GM23338 (cell line): ENCODE results near the gene FBXW12. TPM values are rescaled to one million over a fixed set of nuclear protein-coding genes. Genes with fewer than 3 reads are reported as not detected.

Experiments used
- ATAC-seq: fragments of 200-7000 bp; cut with Tn5 transposase; 3 replicates; pipeline ENCODE4 v1.9.1; 2020
- DNase-seq: peaks from one replicate; pipeline ENCODE4 v3.0.0-alpha.2; 2015; ENCODE audit warnings: low spot score
- H2AFZ ChIP-seq: fragments of 200-600 bp; sonication (generic); 2 replicates; pipeline ENCODE4 v1.8.0; 2016; ENCODE audit warnings: antibody characterized with exemption, mild to moderate bottlenecking, moderate library complexity
- H3F3A ChIP-seq: fragments of 200-600 bp; sonication (generic); replicated peaks from 2 replicates; pipeline ENCODE4 v1.8.0; 2017; ENCODE audit warnings: antibody characterized with exemption, mixed run types, low read depth
- H3K27ac ChIP-seq: fragments of 200-600 bp; sonication (generic); 2 replicates; pipeline ENCODE4 v1.6.1; 2016; ENCODE audit warnings: low read depth
- H3K27me3 ChIP-seq: fragments of 200-600 bp; sonication (generic); 2 replicates; pipeline ENCODE4 v1.8.0; 2016; ENCODE audit warnings: mild to moderate bottlenecking, mixed run types, moderate library complexity; ENCODE audit not compliant: insufficient read depth
- H3K36me3 ChIP-seq: fragments of 200-600 bp; sonication (generic); 2 replicates; pipeline ENCODE4 v1.8.0; 2016; ENCODE audit warnings: mild to moderate bottlenecking; ENCODE audit not compliant: insufficient read depth
- H3K4me1 ChIP-seq: fragments of 200-600 bp; sonication (generic); 2 replicates; pipeline ENCODE4 v1.8.0; 2016; ENCODE audit warnings: mild to moderate bottlenecking, moderate library complexity; ENCODE audit not compliant: insufficient read depth
- H3K4me2 ChIP-seq: fragments of 200-600 bp; sonication (generic); 2 replicates; pipeline ENCODE4 v1.7.1; 2017; ENCODE audit warnings: mixed run types
- H3K4me3 ChIP-seq: fragments of 200-600 bp; sonication (generic); 2 replicates; pipeline ENCODE4 v1.6.1; 2016; ENCODE audit warnings: mixed run types
- H3K79me2 ChIP-seq: fragments of 200-600 bp; sonication (generic); replicated peaks from 2 replicates; pipeline ENCODE4 v1.8.0; 2017; ENCODE audit warnings: mild to moderate bottlenecking; ENCODE audit not compliant: insufficient read depth
- H3K9me2 ChIP-seq: fragments of 200-600 bp; sonication (generic); 2 replicates; pipeline ENCODE4 v1.8.0; 2017; ENCODE audit not compliant: insufficient read depth
- H4K20me1 ChIP-seq: fragments of 200-600 bp; sonication (generic); replicated peaks from 2 replicates; pipeline ENCODE4 v1.8.0; 2017; ENCODE audit warnings: mild to moderate bottlenecking; ENCODE audit not compliant: insufficient read depth
- H3K27ac Mint-ChIP-seq: 2 replicates; pipeline ENCODE4 v1.8.0; 2020; ENCODE audit warnings: inconsistent platforms, mild to moderate bottlenecking, moderate library complexity, mixed read lengths
- H3K27me3 Mint-ChIP-seq: 3 replicates; pipeline ENCODE4 v1.8.0; 2022; ENCODE audit warnings: low read depth, mild to moderate bottlenecking, moderate library complexity, mixed read lengths, inconsistent platforms; ENCODE audit not compliant: insufficient read depth, poor library complexity
- H3K36me3 Mint-ChIP-seq: 3 replicates; pipeline ENCODE4 v1.8.0; 2021; ENCODE audit warnings: low read depth, mild to moderate bottlenecking, inconsistent platforms, moderate library complexity, mixed read lengths
- H3K4me1 Mint-ChIP-seq: 3 replicates; pipeline ENCODE4 v1.8.0; 2020; ENCODE audit warnings: mild to moderate bottlenecking, inconsistent platforms, mixed read lengths
- H3K4me3 Mint-ChIP-seq: 3 replicates; pipeline ENCODE4 v1.8.0; 2021; ENCODE audit warnings: moderate library complexity, mild to moderate bottlenecking, inconsistent platforms, mixed read lengths
- H3K9me3 Mint-ChIP-seq: 3 replicates; pipeline ENCODE4 v1.8.0; 2020; ENCODE audit warnings: moderate library complexity, mild to moderate bottlenecking, inconsistent platforms, mixed read lengths
- EZH2 ChIP-seq: fragments of 200-600 bp; sonication (generic); IDR thresholded peaks from one replicate; pipeline ENCODE4 v1.8.0; 2017; ENCODE audit warnings: antibody characterized with exemption, mild to moderate bottlenecking, low read depth; ENCODE audit not compliant: unreplicated experiment
- EZH2phosphoT487 ChIP-seq: fragments of 200-600 bp; sonication (generic); IDR thresholded peaks from one replicate; pipeline ENCODE4 v1.8.1; 2018; ENCODE audit warnings: antibody characterized with exemption; ENCODE audit not compliant: unreplicated experiment
- ZNF331 ChIP-seq: fragments of 250-450 bp; sonication (Bioruptor Pico); IDR thresholded peaks from 2 replicates; pipeline ENCODE4 v1.5.0; 2020; ENCODE audit warnings: low read depth, mild to moderate bottlenecking, moderate library complexity
- ZNF462 ChIP-seq: fragments of 250-450 bp; sonication (Bioruptor Pico); IDR thresholded peaks from 2 replicates; pipeline ENCODE4 v1.5.0; 2020; ENCODE audit warnings: mild to moderate bottlenecking, moderate library complexity
- polyA plus RNA-seq: library from polyadenylated mRNA; unstranded; fragments of >200 nt; fragmentation: Nextera tagmentation; extraction: Ambion mirVana; gene quantifications from 2 replicates; pipeline ENCODE4 v1.2.1, GENCODE V29; 2016
- total RNA-seq: library from RNA; depleted of rRNA; stranded (reverse); fragments of >200 nt; shearing (Covaris generic); gene quantifications from 2 replicates; pipeline ENCODE4 v1.2.3, GENCODE V29; 2014
- TF ChIP-seq, protein P1 (sequence below), 2 experiments: fragments of 200-600 bp in 1 of 2; sonication (generic) in 1 of 2; conservative IDR thresholded peaks; 2 replicates each; pipeline versions ENCODE4 v1.5.1 to v1.6.1; 2016 to 2017; ENCODE audit warnings: antibody characterized with exemption in 2 of 2, low read depth in 2 of 2, mild to moderate bottlenecking in 2 of 2, moderate library complexity in 1 of 2
- TF ChIP-seq, protein P2 (sequence below): IDR thresholded peaks from 2 replicates; pipeline ENCODE4 v1.6.1; 2016; ENCODE audit warnings: antibody characterized with exemption

FBXW12 gene
- total and polyA plus RNA-seq, 2 experiments from 2014 or later = 0.73 TPM; not detected in 1

DNA sequence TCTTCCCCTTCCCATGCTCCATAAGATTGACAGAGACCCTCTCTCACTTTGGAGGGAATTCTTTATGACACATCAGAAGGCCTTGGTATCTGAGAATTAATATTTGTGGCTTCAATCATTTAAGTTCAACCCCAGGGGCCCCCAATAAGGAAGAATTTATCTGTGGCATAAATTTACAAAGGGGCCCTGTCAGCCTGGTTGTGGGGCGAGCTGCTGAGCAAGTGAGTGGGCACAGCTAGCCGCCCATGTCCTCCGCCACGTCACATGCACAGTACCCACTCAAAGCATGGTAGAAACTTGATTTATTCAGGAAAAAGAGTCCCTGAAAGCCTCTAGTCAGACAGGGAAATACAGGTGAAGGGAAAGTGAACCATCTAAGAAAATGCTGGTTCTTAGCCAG lies 44.5 kb downstream of the FBXW12 start (continued):
- TF ChIP-seq, protein P1, sequence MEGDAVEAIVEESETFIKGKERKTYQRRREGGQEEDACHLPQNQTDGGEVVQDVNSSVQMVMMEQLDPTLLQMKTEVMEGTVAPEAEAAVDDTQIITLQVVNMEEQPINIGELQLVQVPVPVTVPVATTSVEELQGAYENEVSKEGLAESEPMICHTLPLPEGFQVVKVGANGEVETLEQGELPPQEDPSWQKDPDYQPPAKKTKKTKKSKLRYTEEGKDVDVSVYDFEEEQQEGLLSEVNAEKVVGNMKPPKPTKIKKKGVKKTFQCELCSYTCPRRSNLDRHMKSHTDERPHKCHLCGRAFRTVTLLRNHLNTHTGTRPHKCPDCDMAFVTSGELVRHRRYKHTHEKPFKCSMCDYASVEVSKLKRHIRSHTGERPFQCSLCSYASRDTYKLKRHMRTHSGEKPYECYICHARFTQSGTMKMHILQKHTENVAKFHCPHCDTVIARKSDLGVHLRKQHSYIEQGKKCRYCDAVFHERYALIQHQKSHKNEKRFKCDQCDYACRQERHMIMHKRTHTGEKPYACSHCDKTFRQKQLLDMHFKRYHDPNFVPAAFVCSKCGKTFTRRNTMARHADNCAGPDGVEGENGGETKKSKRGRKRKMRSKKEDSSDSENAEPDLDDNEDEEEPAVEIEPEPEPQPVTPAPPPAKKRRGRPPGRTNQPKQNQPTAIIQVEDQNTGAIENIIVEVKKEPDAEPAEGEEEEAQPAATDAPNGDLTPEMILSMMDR (conservative IDR thresholded peaks at IDR 0.05; ENCODE audit: low read depth in 2 of 2) = no peak
- no peak for TF ChIP-seq ZNF462 (CRISPR knock-in tag)

DNA sequence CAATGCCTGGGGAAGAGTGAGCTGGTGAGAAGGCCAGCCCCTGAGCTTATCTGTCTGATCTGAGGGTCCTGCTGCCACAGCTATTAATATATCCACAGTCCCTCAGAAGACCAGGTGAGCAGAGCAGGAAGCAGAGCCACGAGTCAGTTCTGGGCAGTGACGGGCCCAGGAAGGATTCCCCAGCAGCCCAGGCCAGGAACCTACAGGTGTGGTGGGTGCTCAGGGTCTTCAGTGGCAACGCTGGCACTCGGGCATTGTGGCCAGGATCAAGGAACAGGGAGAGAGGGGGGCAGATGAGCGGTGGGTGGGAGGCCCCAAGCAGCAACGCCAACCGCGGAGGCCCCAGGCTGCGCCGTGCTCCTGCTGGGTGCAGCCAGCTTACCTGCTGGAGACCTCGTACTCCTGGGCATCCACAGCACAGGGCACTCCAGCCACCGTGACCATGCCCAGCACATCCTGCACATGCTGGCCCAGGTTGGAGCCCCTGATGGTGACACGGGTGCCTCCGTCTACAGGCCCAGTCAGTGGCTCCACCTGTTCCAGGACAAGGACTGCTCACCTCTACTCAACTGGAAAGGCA lies 45.6 kb downstream of the FBXW12 start:
- no peak overlapping the region for H2AFZ ChIP-seq
- no peaks in the 10 kb centered on the region for H3K9me2 ChIP-seq
- no peak overlapping the region for H3K27ac Mint-ChIP-seq
- H3K36me3 Mint-ChIP-seq = peaks cover 77% of the 10 kb centered on the region
- no peak overlapping the region for H3K4me2 ChIP-seq
- no peaks in the 10 kb centered on the region for H3K9me3 Mint-ChIP-seq
- peaks cover 6% of the 10 kb centered on the region for H3K79me2 ChIP-seq
- peaks cover 11% of the 10 kb centered on the region; the same call in 1 of the 2 replicates for H3K36me3 ChIP-seq
- H3F3A ChIP-seq = no peaks in the 10 kb centered on the region
- H3K4me1 Mint-ChIP-seq = no peaks in the 10 kb centered on the region
- peaks cover 16% of the 10 kb centered on the region for H3K27me3 Mint-ChIP-seq
- H3K4me1 ChIP-seq = no peaks in the 10 kb centered on the region
- H3K27ac ChIP-seq = no peak overlapping the region
- no peak overlapping the region for H3K4me3 Mint-ChIP-seq
- H4K20me1 ChIP-seq = peaks cover 12% of the 10 kb centered on the region; the same call in 1 of the 2 replicates
- no peaks in the 10 kb centered on the region for H3K27me3 ChIP-seq
- ATAC-seq = no peak
- no peak for DNase-seq
- no peak overlapping the region for H3K4me3 ChIP-seq
- TF ChIP-seq, protein P2, sequence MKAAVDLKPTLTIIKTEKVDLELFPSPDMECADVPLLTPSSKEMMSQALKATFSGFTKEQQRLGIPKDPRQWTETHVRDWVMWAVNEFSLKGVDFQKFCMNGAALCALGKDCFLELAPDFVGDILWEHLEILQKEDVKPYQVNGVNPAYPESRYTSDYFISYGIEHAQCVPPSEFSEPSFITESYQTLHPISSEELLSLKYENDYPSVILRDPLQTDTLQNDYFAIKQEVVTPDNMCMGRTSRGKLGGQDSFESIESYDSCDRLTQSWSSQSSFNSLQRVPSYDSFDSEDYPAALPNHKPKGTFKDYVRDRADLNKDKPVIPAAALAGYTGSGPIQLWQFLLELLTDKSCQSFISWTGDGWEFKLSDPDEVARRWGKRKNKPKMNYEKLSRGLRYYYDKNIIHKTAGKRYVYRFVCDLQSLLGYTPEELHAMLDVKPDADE = no peak
- TF ChIP-seq ZNF331 (CRISPR knock-in tag) (no peak), EZH2phosphoT487 (no peak), EZH2 (no peak)
